PFSK-1 (cell line): ENCODE measurements around the gene MGP.

ENCODE experiments used
- FOXP2 ChIP-seq: optimal IDR thresholded peaks from 2 replicates; pipeline ENCODE3; 2011; ENCODE audit warnings: borderline replicate concordance, control low read depth, inconsistent platforms; ENCODE audit not compliant: insufficient read depth; ENCODE audit errors: extremely low read length, extremely low read depth
- POLR2AphosphoS5 ChIP-seq: IDR thresholded peaks from 2 replicates; pipeline ENCODE4 v1.6.1; 2012; ENCODE audit warnings: low read depth, mild to moderate bottlenecking, control low read depth, low read length, moderate library complexity
- SIN3A ChIP-seq: IDR thresholded peaks from 2 replicates; pipeline ENCODE4 v1.6.1; 2012; ENCODE audit warnings: mild to moderate bottlenecking, low read length, moderate library complexity, borderline replicate concordance; ENCODE audit not compliant: insufficient read depth
- TAF1 ChIP-seq: IDR thresholded peaks from 2 replicates; pipeline ENCODE4 v1.6.1; 2012; ENCODE audit warnings: low read length, control low read depth, borderline replicate concordance; ENCODE audit not compliant: insufficient read depth
- TF ChIP-seq, protein P1 (sequence below), 2 experiments: IDR thresholded peaks; 2 replicates each; pipeline versions ENCODE4 v1.6.1 to v1.8.0; 2011 to 2012; ENCODE audit warnings: low read depth in 2 of 2, low read length in 2 of 2, control low read depth in 1 of 2, inconsistent platforms in 1 of 2, mild to moderate bottlenecking in 1 of 2, moderate library complexity in 1 of 2; ENCODE audit not compliant: insufficient read depth in 1 of 2

Gene MGP

DNA sequence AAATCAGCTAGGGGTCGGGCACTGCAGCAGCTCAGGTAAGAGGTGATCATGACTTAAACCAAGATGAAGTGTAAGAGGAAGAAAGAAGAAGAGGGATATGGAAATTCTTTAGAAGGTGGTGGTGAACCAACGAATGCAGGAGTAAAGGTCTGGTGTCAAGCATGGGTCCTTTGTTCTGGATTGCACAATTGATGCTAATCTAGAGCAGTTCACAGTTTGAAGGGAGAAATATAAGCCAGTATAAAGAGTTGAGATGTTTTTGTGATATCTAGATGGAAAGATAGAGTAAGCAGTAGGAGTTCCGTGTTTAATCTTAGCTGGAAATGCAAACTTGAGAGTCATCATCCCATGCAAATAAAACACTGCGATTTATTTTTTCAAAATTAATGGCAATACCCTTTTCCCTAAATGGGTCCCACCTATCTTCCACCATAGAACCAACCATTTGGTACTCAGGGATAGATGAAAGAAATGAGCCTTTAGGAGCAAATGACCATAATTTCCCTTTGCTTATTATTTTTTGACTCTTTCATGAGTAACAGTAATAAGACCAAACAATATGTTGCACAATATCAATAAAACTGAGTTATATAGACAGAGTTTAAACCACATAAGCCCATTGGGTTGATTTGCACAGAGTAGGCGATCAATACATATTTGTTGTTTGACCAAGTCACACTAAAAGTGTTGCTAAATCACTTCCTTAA is 15.0 kb upstream of the MGP start:
- no peak for TF ChIP-seq POLR2AphosphoS5

DNA sequence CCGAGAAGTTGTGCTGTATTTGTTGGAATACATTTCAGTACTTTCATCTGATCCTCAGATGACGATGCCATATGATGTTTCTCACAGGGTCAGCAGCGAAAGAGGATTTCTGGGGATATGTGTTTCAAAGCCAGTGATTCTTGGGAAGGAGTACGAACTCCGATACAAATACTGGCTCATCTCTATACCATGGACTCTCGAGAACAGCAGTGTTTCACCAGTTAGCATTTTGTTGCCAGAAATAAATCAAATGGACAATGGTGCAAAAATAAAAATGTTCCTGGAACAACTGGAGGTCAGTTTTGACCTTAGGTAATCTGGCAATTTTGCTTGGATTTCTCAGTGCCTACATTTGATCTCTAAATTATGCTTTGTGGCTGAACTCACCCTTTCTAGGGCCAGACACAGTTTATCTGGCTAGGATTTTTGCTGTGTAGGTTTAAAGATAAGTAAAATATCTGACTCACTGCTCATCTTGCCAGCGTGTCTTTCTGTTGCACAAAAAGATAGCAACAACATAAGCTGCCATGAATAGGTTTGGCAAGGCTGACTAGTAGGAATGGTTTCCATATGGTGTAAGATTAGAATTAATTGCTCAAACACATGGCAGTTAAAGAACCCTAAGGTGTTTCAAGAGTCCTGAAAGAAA is 11.0 kb upstream of the MGP start:
- TF ChIP-seq, protein P1, sequence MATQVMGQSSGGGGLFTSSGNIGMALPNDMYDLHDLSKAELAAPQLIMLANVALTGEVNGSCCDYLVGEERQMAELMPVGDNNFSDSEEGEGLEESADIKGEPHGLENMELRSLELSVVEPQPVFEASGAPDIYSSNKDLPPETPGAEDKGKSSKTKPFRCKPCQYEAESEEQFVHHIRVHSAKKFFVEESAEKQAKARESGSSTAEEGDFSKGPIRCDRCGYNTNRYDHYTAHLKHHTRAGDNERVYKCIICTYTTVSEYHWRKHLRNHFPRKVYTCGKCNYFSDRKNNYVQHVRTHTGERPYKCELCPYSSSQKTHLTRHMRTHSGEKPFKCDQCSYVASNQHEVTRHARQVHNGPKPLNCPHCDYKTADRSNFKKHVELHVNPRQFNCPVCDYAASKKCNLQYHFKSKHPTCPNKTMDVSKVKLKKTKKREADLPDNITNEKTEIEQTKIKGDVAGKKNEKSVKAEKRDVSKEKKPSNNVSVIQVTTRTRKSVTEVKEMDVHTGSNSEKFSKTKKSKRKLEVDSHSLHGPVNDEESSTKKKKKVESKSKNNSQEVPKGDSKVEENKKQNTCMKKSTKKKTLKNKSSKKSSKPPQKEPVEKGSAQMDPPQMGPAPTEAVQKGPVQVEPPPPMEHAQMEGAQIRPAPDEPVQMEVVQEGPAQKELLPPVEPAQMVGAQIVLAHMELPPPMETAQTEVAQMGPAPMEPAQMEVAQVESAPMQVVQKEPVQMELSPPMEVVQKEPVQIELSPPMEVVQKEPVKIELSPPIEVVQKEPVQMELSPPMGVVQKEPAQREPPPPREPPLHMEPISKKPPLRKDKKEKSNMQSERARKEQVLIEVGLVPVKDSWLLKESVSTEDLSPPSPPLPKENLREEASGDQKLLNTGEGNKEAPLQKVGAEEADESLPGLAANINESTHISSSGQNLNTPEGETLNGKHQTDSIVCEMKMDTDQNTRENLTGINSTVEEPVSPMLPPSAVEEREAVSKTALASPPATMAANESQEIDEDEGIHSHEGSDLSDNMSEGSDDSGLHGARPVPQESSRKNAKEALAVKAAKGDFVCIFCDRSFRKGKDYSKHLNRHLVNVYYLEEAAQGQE (IDR thresholded peaks at IDR 0.05; ENCODE audit: insufficient read depth in 1 of 2, low read depth in 2 of 2, low read length in 2 of 2): no peak
- TF ChIP-seq TAF1: no peak
- 0 out of 2 replicates have a peak, but pooled peaks have one; percentile 37 for TF ChIP-seq SIN3A
- no peak for TF ChIP-seq POLR2AphosphoS5

DNA sequence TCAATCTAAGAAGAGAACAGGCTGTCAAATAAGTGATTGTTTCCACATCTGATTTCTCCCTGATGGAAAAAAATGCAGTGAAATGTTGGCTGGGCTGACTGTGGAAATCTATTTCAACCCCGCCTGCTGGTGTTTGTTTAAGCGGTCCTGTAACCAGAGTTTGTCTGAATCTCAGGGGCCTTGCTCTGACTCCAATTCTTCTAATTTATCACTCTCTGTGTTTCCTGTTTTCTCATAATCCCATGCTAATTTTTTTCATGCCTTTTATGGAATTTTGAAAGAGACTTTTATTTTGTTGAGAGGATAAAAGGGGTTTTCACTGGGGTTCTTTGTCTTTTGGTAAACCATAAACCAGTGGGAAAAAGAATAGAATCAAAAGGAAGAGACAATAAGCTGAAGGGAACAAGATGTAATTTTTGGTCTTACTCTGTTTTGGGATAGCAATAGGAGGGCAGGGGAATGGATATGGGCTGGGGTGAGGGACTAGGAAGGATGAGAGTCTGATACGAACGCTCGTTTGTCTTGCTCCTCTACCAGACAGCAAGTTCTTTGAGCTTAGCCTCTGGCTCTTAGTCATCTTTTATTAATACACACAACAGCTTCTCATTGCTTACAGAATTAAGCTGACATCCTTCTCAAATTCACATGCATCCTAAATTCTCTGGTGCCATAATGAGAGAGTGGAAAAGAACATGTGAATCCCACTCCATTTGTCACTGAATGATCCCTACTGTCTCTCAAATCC is 8.0 kb upstream of the MGP start:
- TF ChIP-seq POLR2AphosphoS5 (no peak), SIN3A (no peak)

DNA sequence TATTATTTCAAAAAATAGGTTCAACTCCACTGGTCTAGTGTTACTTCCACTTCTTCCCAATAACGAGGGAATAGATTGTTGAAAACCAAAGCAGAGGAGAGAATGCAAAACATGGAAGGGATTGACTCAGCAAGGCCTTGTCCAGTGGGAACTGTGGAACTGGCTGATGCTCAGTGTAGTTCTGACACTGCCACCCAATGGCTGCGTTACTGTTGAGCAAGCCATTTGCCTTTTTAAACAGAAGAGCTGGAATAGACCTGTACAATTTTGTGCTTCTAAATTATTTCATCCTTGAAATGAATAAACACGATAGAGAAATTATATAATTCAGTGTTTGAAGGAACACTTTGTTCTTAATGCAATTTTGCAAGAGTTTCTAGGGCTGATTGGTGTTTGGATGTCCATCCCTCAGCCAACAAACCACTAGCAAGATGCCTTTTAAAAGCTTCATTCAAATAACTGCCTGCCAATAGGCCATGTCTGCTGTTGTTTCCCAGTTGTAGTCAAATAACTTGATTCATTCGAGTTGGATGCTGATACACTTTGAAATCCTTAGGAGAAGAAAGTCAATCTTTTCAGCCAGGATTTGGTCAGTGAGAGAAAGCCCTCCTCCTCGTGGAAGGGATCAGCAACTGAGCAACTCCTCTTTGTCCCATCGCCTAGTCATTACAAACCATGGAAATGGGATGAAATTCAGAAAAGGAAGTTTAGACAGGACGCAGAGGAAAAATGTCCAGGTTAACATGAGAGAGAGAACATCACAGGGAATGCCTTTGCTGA is 7.3 kb upstream of the MGP start:
- TF ChIP-seq, protein P1 (IDR thresholded peaks at IDR 0.05; ENCODE audit: insufficient read depth in 1 of 2, low read depth in 2 of 2, low read length in 2 of 2): no peak
- no peak for TF ChIP-seq FOXP2
- no peak for TF ChIP-seq POLR2AphosphoS5
- TF ChIP-seq SIN3A: no peak
- no peak for TF ChIP-seq TAF1

DNA sequence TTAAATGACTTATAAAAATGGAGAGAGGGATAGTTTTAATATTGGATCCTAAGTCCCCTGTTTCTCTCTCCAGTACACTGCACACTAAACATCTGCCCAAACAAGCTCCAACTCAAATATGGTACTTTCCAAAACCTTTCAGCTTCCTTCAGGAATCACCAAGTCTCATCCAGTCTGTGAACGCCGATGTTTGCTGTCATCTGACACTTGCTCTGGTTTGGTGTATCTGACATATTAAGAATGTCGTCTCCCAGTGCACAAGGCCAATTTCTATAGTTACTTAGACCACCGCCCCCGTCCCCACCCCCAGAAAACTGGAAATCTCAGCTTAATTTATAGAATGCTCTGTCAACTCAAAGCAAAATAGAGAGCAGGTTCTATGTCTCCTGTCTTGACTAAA is 5.0 kb upstream of the MGP start:
- TF ChIP-seq SIN3A (no peak), FOXP2 (no peak), TAF1 (no peak), POLR2AphosphoS5 (no peak)
- TF ChIP-seq, protein P1 (IDR thresholded peaks at IDR 0.05; ENCODE audit: insufficient read depth in 1 of 2, low read depth in 2 of 2, low read length in 2 of 2): no peak

DNA sequence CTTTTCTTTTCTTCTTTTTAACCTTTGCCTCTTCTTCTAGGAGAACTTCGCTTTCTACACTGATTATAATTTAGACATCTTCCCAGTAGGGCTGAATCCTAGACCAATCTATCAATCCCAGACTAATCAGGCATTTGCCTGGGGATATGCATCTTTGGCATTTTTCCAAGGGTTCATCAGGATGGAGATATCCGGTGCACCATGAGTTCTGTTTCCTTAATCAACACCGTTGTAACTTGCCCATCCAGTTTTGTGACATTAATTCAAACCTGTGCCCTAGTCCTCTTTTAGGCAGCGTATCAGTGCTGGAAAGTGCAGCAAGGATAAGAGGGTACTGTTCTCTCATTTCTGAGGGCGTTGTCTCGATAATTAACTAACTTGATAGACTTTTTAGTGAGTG is 617 bp upstream of the MGP start:
- no peak for TF ChIP-seq SIN3A
- no peak for TF ChIP-seq TAF1
- no peak for TF ChIP-seq FOXP2
- TF ChIP-seq POLR2AphosphoS5: no peak
- TF ChIP-seq, protein P1 (IDR thresholded peaks at IDR 0.05; ENCODE audit: insufficient read depth in 1 of 2, low read depth in 2 of 2, low read length in 2 of 2): no peak
